PC-9 (cell line): ENCODE data around the gene CDC42BPG. TPM values are rescaled to one million over a fixed set of nuclear protein-coding genes. Genes with fewer than 3 reads are reported as not detected.

Experiments
- BruUV-seq: library from RNA; stranded (reverse); fragments of 400-500 nt; replicated peaks from 2 replicates; lab custom pipeline; 2021; lab: Mats Ljungman, UMichigan
- CTCF ChIA-PET: fragments of 300-600 bp; sonication (Branson Sonifier 250); formaldehyde crosslinking; loops from one replicate; lab custom pipeline; 2022; ENCODE audit warnings: antibody characterized with exemption; lab: Charles Lee
- POLR2A ChIA-PET: fragments of 300-600 bp; sonication (Branson Sonifier 250); formaldehyde crosslinking; loops from one replicate; lab custom pipeline; 2022; ENCODE audit warnings: antibody characterized with exemption; ENCODE audit not compliant: unreplicated experiment; lab: Charles Lee
- DNase-seq, 2 experiments: peaks; one replicate each; pipeline versions ENCODE4 v3.0.0 to v3.0.0-alpha.2; 2015 to 2022; ENCODE audit warnings: mixed read lengths in 1 of 2
- H2AFZ ChIP-seq: fragments of 200-600 bp; sonication (generic); 2 replicates; pipeline ENCODE4 v1.8.1; 2017; ENCODE audit warnings: antibody characterized with exemption
- H3F3A ChIP-seq: fragments of 200-600 bp; sonication (generic); 2 replicates; pipeline ENCODE4 v1.8.1; 2017; ENCODE audit warnings: antibody characterized with exemption, mild to moderate bottlenecking, low read depth; ENCODE audit not compliant: insufficient read depth
- H3K27ac ChIP-seq: fragments of 200-600 bp; sonication (generic); 2 replicates; pipeline ENCODE4 v1.6.1; 2016; ENCODE audit warnings: mixed run types
- H3K27me3 ChIP-seq: fragments of 200-600 bp; sonication (generic); 2 replicates; pipeline ENCODE4 v1.6.1; 2016; ENCODE audit warnings: low read depth, mixed run types; ENCODE audit not compliant: insufficient read depth
- H3K36me3 ChIP-seq: fragments of 200-600 bp; sonication (generic); 2 replicates; pipeline ENCODE4 v1.6.1; 2016; ENCODE audit warnings: low read depth, mixed run types
- H3K4me1 ChIP-seq: fragments of 200-600 bp; sonication (generic); replicated peaks from 2 replicates; pipeline ENCODE4 v1.6.1; 2016; ENCODE audit warnings: mixed run types; ENCODE audit not compliant: insufficient read depth
- H3K4me2 ChIP-seq: fragments of 200-600 bp; sonication (generic); 2 replicates; pipeline ENCODE4 v1.6.1; 2017; ENCODE audit warnings: mixed run types
- H3K4me3 ChIP-seq: fragments of 200-600 bp; sonication (generic); 2 replicates; pipeline ENCODE4 v1.6.1; 2016; ENCODE audit warnings: mixed run types
- H3K79me2 ChIP-seq: fragments of 200-600 bp; sonication (generic); 2 replicates; pipeline ENCODE4 v1.6.1; 2017; ENCODE audit warnings: low read depth, mixed run types
- H3K9me2 ChIP-seq: fragments of 200-600 bp; sonication (generic); 2 replicates; pipeline ENCODE4 v1.8.1; 2017; ENCODE audit warnings: mild to moderate bottlenecking; ENCODE audit not compliant: insufficient read depth
- H3K9me3 ChIP-seq: fragments of 200-600 bp; sonication (generic); 2 replicates; pipeline ENCODE4 v1.8.1; 2016; ENCODE audit warnings: low read depth; ENCODE audit not compliant: insufficient read depth
- H4K20me1 ChIP-seq: fragments of 200-600 bp; sonication (generic); 2 replicates; pipeline ENCODE4 v1.8.1; 2017; ENCODE audit not compliant: insufficient read depth
- EZH2 ChIP-seq: fragments of 200-600 bp; sonication (generic); IDR thresholded peaks from 2 replicates; pipeline ENCODE4 v1.8.0; 2017; ENCODE audit warnings: antibody characterized with exemption, low read depth
- intact Hi-C: fragments of 100-400 bp; cut with micrococcal nuclease; formaldehyde crosslinking; loops from one replicate; pipeline ENCODE4 v1.10.0; 2022; ENCODE audit not compliant: unreplicated experiment
- total RNA-seq: library from RNA; stranded (reverse); gene quantifications from 2 replicates; pipeline ENCODE4 v1.2.3, GENCODE V29; 2021
- TF ChIP-seq, protein P1 (sequence below): fragments of 200-600 bp; sonication (generic); conservative IDR thresholded peaks from 2 replicates; pipeline ENCODE4 v1.6.1; 2017; ENCODE audit warnings: mixed run types, antibody characterized with exemption, mild to moderate bottlenecking, moderate library complexity

Gene CDC42BPG
- total RNA-seq, 1 experiment from 2014 or later: 31.3 TPM

GRCh38 chr11:64849598-64850356 is 5.3 kb upstream of the CDC42BPG start:
- H4K20me1 ChIP-seq: no peaks in the 10 kb centered on the region
- intact Hi-C loops: loop anchor here (5.0 kb wide), 2 partner anchors 178 to 403 kb away; partner anchors contain the start of gene SNX15
- H3F3A ChIP-seq: peaks cover 65% of the 10 kb centered on the region; the same call in 1 of the 2 replicates
- no peaks in the 10 kb centered on the region for H3K27me3 ChIP-seq
- H3K4me2 ChIP-seq: peak overlapping the region; percentile 47; the same call in 1 of the 2 replicates
- H3K4me3 ChIP-seq: no peak overlapping the region
- no TSS peak for BruUV-seq
- peaks cover 12% of the 10 kb centered on the region; the same call in 1 of the 2 replicates for H3K36me3 ChIP-seq
- no peak overlapping the region for H3K27ac ChIP-seq
- H3K79me2 ChIP-seq: peaks cover 25% of the 10 kb centered on the region
- no peak overlapping the region for H2AFZ ChIP-seq
- no peaks in the 10 kb centered on the region for H3K9me2 ChIP-seq
- H3K9me3 ChIP-seq: no peaks in the 10 kb centered on the region
- TF ChIP-seq, protein P1, sequence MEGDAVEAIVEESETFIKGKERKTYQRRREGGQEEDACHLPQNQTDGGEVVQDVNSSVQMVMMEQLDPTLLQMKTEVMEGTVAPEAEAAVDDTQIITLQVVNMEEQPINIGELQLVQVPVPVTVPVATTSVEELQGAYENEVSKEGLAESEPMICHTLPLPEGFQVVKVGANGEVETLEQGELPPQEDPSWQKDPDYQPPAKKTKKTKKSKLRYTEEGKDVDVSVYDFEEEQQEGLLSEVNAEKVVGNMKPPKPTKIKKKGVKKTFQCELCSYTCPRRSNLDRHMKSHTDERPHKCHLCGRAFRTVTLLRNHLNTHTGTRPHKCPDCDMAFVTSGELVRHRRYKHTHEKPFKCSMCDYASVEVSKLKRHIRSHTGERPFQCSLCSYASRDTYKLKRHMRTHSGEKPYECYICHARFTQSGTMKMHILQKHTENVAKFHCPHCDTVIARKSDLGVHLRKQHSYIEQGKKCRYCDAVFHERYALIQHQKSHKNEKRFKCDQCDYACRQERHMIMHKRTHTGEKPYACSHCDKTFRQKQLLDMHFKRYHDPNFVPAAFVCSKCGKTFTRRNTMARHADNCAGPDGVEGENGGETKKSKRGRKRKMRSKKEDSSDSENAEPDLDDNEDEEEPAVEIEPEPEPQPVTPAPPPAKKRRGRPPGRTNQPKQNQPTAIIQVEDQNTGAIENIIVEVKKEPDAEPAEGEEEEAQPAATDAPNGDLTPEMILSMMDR: no peak
- TF ChIP-seq EZH2: no peak
- ChIA-PET CTCF (interaction anchor here (0.6 to 3.3 kb wide), 6 partner anchors 8 to 74 kb away, joined by 3 to 23 read pairs (median 6); partner anchors contain the start of gene PPP2R5B), POLR2A (interaction anchor here (0.6 kb wide), 2 partner anchors 30 to 38 kb away, joined by 3 to 15 read pairs; no protein-coding TSS in a partner anchor)
- no peak for DNase-seq
- H3K4me1 ChIP-seq: peaks cover 74% of the 10 kb centered on the region

GRCh38 chr11:64848826-64849597 is 4.6 kb upstream of the CDC42BPG start:
- Histone ChIP-seq H3K27ac (no peak overlapping the region), H3K36me3 (peaks cover 9% of the 10 kb centered on the region; the same call in 1 of the 2 replicates), H3K79me2 (peaks cover 21% of the 10 kb centered on the region), H4K20me1 (no peaks in the 10 kb centered on the region), H3K4me2 (peak overlapping the region; percentile 47), H3K27me3 (no peaks in the 10 kb centered on the region), H3F3A (peaks cover 59% of the 10 kb centered on the region; the same call in 1 of the 2 replicates), H3K9me2 (no peaks in the 10 kb centered on the region), H3K9me3 (no peaks in the 10 kb centered on the region), H3K4me3 (no peak overlapping the region), H3K4me1 (peaks cover 68% of the 10 kb centered on the region), H2AFZ (no peak overlapping the region)
- ChIA-PET CTCF (interaction anchor here (0.5 to 3.3 kb wide), 15 partner anchors 16 to 564 kb away, joined by 3 to 23 read pairs (median 4); partner anchors contain the start of genes ARL2, PPP2R5B and SNX15), POLR2A (interaction anchor here (0.5 to 1.6 kb wide), 10 partner anchors 12 to 500 kb away, joined by 3 to 15 read pairs (median 4); partner anchors contain the start of gene SF1)
- intact Hi-C loops: loop anchor here (1.0 to 5.0 kb wide), 3 partner anchors 7 to 403 kb away; partner anchors contain the start of gene SNX15
- TF ChIP-seq, protein P1: no peak; the same call in 1 of the 2 replicates
- no peak for TF ChIP-seq EZH2
- no TSS peak for BruUV-seq
- peak; percentile 88 to 90 for DNase-seq
